GM18868 (cell line): Measurements from ENCODE around the gene NUDCD3.

ENCODE experiments used
- ATAC-seq: cut with Tn5 transposase; IDR thresholded peaks from one replicate; pipeline ENCODE4 v1.9.1; 2021; ENCODE audit warnings: mild to moderate bottlenecking, moderate library complexity; ENCODE audit not compliant: unreplicated experiment

The NUDCD3 gene

DNA sequence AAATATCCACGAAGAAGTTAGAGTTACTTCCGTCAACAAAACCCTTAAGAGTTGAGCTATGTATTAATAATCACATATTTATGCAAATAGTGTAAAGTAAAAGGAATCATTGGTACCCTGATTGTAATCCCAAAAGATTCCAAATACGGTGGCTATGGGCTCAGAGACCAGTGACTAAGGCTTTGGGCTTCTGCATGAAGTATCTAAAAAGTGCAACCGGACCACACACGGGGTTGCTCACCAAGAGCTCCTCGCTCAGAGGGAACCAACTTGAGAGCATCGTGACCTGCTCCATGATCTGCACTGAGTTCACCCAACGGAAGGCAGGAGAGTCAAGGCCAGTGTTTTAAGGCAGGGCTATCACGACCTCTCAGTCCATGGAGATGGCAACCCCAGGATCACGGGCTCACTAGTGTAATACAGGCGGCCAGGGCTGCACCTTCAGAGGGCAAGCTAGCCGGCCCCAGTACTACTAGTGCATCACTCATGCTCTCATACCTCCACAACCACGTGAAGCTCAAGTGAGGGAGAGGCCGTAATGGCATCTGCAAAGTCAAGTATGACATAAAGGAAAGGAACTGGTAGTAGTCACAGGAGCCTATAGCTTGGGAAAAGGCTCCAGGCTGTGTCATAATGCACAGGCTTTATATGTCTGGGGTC lies 87.9 kb downstream of the NUDCD3 start:
- ATAC-seq = no peak

- ATAC-seq = no peak
Measured at GRCh38 chr7:44401692-44402091, 88.8 kb downstream of the NUDCD3 start.

DNA sequence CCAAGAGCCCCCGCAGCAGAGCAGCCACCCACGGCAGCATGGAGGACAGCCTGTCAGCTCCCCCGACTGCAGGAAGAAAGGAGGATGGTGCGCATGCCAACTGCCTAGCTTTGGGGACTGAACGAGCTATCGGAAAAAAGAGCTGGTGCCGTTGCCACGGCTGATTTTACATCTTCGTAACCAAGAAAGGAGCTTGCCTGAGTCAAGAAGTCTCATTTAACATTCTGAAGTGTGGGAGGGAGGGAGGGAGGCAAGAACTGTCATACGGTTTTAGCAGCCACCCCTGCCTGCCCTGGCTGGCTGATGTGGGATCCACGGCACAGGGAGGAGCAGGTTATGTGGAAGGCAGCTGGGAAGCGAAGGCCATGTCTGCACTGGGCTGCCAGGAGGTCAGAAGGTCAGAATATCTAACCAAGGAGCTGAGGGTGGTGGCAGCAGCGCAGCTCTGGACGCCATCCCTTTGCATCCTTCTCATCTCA lies 90.4 kb downstream of the NUDCD3 start:
- ATAC-seq = no peak

DNA sequence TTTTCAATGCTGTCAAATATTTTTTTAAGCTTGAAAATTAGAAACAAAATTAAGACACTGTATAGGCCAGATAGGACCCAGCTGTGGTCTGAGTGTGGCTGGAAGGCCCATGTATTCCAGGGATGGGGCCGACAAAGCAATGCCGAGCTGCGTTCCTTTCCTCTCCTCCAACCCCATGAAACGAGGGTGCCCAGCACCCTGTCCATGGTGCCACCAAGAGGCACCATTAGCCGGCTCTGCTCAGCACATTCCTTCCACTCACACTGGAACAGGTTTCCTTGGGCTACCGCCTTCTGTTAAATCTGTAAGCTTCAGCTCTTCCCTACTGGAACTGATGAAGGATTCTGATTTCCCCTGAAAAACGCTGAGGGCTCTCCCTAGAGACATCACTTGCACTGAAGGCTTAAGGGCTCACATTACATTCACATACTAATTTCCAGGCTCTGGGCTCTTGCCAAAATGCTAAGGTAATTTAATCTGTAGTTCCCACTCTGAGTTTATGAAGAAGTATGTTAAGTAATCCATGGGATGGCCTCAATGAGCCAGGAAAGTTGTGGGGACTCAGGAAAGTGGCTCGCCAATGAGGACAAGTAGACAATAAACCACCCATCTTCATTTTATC lies 91.4 kb downstream of the NUDCD3 start:
- no peak for ATAC-seq

GRCh38 chr7:44398511-44398911 lies 91.9 kb downstream of the NUDCD3 start:
- no peak for ATAC-seq

- ATAC-seq = no peak
Measured at GRCh38 chr7:44396931-44397545, 93.4 kb downstream of the NUDCD3 start.

GRCh38 chr7:44396496-44396895 lies 94.0 kb downstream of the NUDCD3 start:
- no peak for ATAC-seq

DNA sequence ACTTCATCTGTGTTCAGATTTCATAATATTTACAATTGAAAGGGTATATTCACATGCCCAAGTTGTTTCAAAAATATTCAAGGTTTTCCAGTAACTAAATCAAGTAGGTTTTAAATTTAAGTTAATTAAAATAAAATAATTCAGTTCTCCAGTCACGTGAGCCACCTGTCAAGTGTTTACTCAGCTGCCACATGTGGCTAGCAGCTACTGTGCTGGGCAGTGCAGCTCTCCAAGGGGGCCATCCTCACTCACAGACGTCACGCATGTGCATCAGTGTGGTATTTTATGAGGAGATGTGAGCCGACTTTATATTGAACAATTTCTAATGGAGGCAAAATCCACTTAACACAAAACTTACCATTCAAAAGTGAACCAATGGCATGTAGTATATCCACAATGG lies 95.4 kb downstream of the NUDCD3 start:
- ATAC-seq = no peak

DNA sequence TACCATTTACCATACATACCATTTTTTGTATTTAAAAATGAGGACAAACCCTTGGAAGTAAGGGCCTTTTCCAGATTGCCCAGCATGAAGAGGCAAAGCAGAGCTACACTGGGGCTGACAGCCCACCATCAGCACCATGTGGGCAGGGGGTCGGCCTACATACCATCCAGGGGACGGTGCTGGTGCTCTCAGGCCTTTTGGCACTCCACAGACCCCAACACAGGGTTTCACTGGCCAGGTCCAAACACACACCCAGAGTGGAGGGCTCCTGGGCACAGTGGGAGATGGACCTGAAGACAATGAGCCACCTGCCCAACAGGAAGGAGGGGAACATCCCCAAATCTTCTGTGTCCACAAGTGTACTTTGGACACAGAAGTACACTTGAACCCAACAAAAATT lies 95.8 kb downstream of the NUDCD3 start:
- no peak for ATAC-seq

DNA sequence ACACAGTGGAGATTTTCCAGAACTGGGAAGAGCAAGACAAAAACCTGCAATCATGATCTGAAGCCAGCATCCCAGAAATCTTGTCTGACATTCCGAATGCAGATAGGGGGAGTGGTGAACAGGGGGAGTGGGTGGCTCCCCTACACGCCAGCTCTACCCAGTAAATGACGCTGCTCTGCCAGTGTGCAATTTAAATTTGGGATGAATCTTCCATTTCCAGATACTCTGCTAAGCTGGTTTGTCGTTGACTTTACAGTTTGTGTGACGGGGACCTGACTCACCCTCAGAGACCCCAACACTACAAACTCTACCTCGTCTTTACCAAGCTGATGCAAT lies 96.4 kb downstream of the NUDCD3 start:
- no peak for ATAC-seq

DNA sequence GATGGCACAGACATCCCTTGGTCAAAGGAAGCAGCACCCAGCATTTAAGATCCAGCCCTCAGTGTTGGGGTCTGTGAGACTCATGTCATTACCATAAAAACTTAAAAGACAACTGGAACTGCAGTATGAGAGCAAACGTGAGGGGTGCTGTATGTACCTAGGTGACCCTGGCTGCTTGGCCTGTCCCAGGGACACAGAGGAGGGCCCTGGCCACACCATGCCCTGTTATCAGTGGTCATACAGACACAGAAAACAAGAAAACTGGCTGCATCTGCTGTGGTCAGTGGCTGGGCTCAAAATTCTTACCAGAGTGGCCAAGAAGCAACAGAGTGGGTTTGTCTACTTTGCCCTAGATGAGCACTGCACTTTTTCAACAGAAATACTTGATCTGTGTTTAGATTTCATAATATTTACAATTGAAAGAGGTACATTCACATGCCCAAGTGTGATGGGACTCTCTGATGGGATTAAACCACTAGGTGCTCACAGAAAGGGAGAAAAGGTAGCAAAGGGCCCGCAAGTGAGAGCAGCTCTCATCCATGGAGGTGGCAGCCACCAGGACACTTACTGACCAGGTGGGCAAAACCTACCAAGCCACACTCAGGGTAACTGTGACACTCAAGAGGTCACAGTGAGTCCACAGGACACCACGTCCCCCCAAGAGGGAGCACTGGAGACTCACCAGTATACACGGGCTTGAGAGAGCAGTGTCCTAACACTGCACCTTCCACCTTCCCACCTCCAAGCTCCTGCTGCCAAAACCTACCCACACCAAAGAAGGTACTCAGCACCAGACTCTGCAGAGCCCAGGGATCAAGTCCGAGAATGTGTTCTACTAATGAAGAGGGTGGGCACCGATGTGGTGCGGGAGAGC lies 97.0 kb downstream of the NUDCD3 start:
- no peak for ATAC-seq

GRCh38 chr7:44392618-44393010 lies 97.8 kb downstream of the NUDCD3 start:
- no peak for ATAC-seq

DNA sequence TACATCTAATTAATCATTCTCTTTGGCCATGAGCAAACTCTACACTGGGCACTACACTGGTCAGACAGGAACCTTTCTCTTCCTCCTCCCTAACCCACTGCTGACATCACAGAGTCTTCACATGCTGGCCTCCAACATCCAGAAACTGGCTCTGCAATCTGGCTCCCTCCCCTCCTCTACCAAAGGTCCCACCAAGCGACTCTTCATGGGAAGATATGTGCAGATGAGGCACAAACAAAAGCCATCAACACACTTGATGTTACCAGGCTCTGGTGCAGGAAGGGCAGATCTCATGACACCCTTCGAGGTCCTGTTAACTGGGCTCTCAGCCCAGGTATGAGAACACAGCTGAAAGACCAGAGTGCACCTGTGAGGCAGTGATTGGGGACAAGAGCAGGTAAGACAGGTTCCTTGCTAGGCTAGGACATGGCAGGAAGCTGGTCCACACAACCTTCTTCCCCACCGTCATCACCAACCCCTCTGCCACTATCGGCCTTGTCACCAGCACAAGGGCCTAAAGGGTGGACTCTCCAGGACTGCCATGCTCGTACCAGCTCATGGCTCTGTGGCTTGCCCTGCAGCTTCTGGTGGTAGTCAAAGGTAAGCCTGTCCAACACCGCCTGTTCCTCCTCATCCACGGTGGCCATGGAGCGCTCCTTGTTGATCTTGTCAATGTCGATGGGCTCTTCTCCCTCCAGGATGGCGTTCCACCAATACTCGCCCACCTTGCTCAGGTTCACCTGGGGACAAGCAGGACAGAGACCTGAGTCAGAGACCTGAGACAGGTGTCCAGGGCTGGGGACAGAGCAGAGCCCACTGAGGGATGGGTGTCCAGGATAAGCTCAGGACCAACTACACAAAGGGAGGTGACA lies 98.5 kb downstream of the NUDCD3 start:
- no peak for ATAC-seq

GRCh38 chr7:44391171-44391570 lies 99.3 kb downstream of the NUDCD3 start:
- ATAC-seq = no peak

DNA sequence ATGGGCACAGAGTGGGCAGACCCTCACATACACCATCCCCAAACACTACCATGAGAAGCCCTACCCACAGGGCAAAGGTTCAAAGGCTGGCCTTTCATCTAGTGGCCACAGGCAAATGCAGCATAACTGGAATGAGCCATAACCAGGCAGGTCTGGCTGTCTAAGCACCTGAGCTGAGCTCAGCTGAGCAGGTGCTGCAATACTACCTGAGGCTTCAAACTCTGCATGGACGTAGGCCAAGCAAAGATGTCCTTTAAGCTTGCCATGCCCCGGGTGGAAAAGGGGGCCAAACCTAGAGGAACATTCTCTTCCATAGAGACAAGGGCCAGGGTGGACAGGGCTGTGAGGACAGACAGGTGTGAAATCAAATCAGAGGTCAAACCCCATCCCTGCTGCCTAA lies 99.8 kb downstream of the NUDCD3 start:
- ATAC-seq = no peak

DNA sequence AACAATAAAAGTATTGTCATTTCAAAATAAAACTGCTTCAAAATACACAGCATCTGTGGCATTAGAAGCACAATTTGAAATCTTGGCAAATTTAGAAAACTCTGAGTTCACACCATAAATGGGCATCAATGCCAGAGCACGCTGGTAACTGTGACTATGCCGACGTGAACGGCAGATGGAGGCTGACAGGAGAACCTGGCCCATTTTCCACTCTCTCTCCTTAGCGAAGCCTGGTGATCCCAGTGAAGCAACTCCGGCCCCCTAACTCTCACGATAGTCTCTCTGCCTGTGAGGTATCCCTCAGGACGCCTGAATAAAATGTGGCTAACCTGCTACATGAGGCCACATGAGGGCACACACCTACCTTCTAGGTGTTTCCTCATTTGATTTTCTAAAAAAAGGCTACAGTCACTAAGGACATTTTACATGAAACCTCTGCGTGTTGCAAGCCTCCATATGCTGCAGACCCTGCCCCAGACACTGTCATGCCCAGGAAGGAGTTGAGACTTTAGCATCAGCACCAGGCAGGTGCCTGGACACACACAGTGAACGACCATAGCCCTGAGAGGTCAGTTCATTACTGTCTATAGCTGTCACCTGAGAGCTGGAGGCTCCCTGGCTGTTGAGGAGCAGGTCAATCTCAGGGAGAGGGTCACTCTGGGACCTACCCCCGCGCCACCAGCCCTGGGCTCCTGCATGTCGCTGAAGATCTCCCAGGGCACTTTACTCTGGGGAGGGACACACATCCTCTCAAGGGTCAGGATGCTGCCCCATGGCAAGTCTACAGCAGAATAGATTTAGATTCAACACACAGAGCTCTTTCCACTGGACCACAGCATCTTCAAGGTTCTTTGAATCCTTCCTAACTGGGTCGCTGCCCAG lies 102.1 kb downstream of the NUDCD3 start:
- no peak for ATAC-seq

GRCh38 chr7:44387389-44387788 lies 103.1 kb downstream of the NUDCD3 start:
- ATAC-seq = no peak

GRCh38 chr7:44386139-44386913 lies 104.1 kb downstream of the NUDCD3 start:
- no peak for ATAC-seq
